Measurements from ENCODE around the gene SCAF11. TPM values are rescaled to one million over a fixed set of nuclear protein-coding genes. Genes with fewer than 3 reads are reported as not detected.

The SCAF11 gene
- total and polyA plus RNA-seq, 10 of the 15 experiments (the other 5 are each of a cell fraction or from before 2014, with no cell fraction given), result 42.0 to 153 (median 100) TPM

DNA sequence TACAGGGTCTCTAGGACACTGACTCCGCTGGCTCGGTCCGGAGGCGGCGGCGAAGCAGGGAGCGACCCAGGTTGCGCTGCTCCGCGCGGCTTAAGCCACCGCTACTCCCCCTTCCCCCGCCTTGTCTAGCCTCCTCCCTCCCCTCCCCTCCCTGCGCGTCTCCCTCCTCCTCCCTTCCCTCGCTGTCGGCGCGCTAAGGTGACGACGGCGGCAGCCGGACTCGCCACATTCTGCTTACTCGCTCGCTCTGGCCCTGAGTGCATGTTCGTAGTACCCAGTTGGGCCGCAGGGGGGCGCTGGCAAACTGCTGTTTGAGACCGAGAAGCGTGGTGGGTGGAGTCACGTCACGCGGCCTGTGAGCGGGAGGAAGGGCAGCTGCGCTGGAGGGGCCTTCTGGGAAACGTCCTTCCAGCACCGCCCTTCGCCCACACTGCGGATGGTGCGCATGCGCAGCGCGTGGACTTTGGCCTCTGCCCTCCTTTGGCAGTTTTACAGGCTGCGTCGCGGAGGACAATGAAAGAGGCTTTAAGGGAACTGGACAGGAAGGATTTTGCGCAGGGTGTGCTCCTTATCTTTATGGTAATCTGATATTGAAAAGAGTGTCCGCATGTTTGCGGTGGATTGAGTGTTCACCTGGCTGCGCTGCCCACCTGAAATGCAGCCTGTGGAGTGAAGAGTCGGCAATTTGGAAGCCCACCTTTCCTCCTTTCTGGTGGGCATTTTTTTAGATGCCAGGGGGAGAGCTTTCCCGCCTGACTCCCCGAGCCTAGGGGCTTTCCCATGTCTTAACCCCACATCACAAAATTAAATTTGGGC lies at the start of gene SCAF11 (continued):
- TF ChIP-seq SMARCA5 (IDR thresholded peaks at IDR 0.05) (peak; percentile 91; the same call in 1 of the 2 replicates), CBFB (IDR thresholded peaks at IDR 0.05; ENCODE audit: low read depth) (no peak), NFXL1 (IDR thresholded peaks at IDR 0.05; ENCODE audit: borderline replicate concordance) (no peak), GATAD2B (conservative IDR thresholded peaks at IDR 0.05; ENCODE audit: low read depth) (no peak), BRCA1 (IDR thresholded peaks at IDR 0.05; ENCODE audit: low read depth, low read length) (no peak), GABPA (IDR thresholded peaks at IDR 0.05; ENCODE audit: low read depth) (no peak), ZNF274 (IDR thresholded peaks at IDR 0.05; ENCODE audit: insufficient read depth, insufficient read length) (no peak), SRF (IDR thresholded peaks at IDR 0.05; ENCODE audit: low read depth in 2 of 2, low read length in 2 of 2) (peak in 1 of 2 experiments; percentile 66; a peak in 2 of 4 replicates), ZBTB11 (CRISPR knock-in tag; IDR thresholded peaks at IDR 0.05) (no peak), SP1 (IDR thresholded peaks at IDR 0.05; ENCODE audit: low read depth, low read length) (peak; percentile 75), POLR2AphosphoS2 (IDR thresholded peaks at IDR 0.05; ENCODE audit: low read depth, low read length) (peak; percentile 77; the same call in 1 of the 2 replicates), KDM1A (IDR thresholded peaks at IDR 0.05; ENCODE audit: borderline replicate concordance) (no peak), BACH1 (IDR thresholded peaks at IDR 0.05; ENCODE audit: borderline replicate concordance) (peak; percentile 85; the same call in 1 of the 2 replicates), ZBTB4 (CRISPR knock-in tag; IDR thresholded peaks at IDR 0.05) (no peak), USF1 (IDR thresholded peaks at IDR 0.05; ENCODE audit: borderline replicate concordance, extremely low read length, insufficient read depth, low read depth, low read length) (peak; percentile 88), MYC (IDR thresholded peaks at IDR 0.05; ENCODE audit: insufficient read depth, insufficient read length, insufficient replicate concordance, low read length, severe bottlenecking) (peak; percentile 91), MAX (IDR thresholded peaks at IDR 0.05; ENCODE audit: low read depth, low read length) (peak; percentile 97), RFX5 (IDR thresholded peaks at IDR 0.05; ENCODE audit: low read depth, low read length) (peak; percentile 60; the same call in 1 of the 2 replicates), ZNF217 (IDR thresholded peaks at IDR 0.05) (no peak), MYB (IDR thresholded peaks at IDR 0.05; ENCODE audit: borderline replicate concordance, low read depth, low read length) (no peak; the same call in 1 of the 2 replicates), TCF12 (IDR thresholded peaks at IDR 0.05; ENCODE audit: low read depth, low read length) (peak; percentile 78; the same call in 1 of the 2 replicates)
- TF ChIP-seq, protein P1, sequence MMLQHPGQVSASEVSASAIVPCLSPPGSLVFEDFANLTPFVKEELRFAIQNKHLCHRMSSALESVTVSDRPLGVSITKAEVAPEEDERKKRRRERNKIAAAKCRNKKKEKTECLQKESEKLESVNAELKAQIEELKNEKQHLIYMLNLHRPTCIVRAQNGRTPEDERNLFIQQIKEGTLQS (IDR thresholded peaks at IDR 0.05; ENCODE audit: borderline replicate concordance, extremely low read depth, low read depth, low read length), result peak; percentile 76; the same call in 1 of the 2 replicates
